ENCODE results near the gene PPFIA3.

- TF ChIP-seq GATA3 (IDR thresholded peaks at IDR 0.05; ENCODE audit: low read depth, low read length) (no peak), GATA2 (IDR thresholded peaks at IDR 0.05; ENCODE audit: low read depth, low read length) (no peak)
These were observed 47.3 kb upstream of the PPFIA3 start for GRCh38 chr19:49071860-49072547.

Data from SH-SY5Y (cell line).